ENCODE data around the gene SFRP2. TPM values are rescaled to one million over a fixed set of nuclear protein-coding genes. Genes with fewer than 3 reads are reported as not detected.

SFRP2 gene
- total and polyA plus RNA-seq, 4 donors, result 0.08 to 0.09 TPM; not detected in 2

DNA sequence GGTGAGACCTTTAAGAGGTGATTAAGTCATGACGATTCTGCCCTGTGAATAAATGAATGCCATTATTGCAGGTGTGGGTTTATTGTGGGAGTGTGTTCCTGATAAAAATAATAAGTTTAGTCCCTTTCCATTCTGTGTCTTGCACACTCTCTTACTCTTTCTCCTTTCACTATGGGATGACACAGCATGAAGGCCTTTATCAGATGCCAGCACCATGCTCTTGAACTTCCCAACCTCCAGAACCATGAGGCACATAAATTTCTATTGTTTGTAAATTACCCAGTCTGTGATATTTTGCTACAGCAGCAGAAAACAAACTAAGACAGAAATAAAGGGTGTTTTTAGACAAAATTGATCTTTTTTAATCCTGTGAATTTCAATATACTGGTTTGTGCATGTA lies 10.5 kb downstream of the SFRP2 start:
- TF ChIP-seq, protein P1, sequence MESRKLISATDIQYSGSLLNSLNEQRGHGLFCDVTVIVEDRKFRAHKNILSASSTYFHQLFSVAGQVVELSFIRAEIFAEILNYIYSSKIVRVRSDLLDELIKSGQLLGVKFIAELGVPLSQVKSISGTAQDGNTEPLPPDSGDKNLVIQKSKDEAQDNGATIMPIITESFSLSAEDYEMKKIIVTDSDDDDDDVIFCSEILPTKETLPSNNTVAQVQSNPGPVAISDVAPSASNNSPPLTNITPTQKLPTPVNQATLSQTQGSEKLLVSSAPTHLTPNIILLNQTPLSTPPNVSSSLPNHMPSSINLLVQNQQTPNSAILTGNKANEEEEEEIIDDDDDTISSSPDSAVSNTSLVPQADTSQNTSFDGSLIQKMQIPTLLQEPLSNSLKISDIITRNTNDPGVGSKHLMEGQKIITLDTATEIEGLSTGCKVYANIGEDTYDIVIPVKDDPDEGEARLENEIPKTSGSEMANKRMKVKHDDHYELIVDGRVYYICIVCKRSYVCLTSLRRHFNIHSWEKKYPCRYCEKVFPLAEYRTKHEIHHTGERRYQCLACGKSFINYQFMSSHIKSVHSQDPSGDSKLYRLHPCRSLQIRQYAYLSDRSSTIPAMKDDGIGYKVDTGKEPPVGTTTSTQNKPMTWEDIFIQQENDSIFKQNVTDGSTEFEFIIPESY (IDR thresholded peaks at IDR 0.05), result no peak
- TF ChIP-seq JUND (IDR thresholded peaks at IDR 0.05) (no peak), FOXA2 (IDR thresholded peaks at IDR 0.05) (no peak), RXRA (IDR thresholded peaks at IDR 0.05) (no peak), GABPA (IDR thresholded peaks at IDR 0.05 in 1 of 2, conservative IDR thresholded peaks at IDR 0.05 in 1 of 2) (no peak), FOXA1 (IDR thresholded peaks at IDR 0.05) (no peak), HNF4A (conservative IDR thresholded peaks at IDR 0.05) (no peak), RAD21 (IDR thresholded peaks at IDR 0.05) (no peak), HNF4G (IDR thresholded peaks at IDR 0.05) (no peak)
- TF ChIP-seq, protein P2, sequence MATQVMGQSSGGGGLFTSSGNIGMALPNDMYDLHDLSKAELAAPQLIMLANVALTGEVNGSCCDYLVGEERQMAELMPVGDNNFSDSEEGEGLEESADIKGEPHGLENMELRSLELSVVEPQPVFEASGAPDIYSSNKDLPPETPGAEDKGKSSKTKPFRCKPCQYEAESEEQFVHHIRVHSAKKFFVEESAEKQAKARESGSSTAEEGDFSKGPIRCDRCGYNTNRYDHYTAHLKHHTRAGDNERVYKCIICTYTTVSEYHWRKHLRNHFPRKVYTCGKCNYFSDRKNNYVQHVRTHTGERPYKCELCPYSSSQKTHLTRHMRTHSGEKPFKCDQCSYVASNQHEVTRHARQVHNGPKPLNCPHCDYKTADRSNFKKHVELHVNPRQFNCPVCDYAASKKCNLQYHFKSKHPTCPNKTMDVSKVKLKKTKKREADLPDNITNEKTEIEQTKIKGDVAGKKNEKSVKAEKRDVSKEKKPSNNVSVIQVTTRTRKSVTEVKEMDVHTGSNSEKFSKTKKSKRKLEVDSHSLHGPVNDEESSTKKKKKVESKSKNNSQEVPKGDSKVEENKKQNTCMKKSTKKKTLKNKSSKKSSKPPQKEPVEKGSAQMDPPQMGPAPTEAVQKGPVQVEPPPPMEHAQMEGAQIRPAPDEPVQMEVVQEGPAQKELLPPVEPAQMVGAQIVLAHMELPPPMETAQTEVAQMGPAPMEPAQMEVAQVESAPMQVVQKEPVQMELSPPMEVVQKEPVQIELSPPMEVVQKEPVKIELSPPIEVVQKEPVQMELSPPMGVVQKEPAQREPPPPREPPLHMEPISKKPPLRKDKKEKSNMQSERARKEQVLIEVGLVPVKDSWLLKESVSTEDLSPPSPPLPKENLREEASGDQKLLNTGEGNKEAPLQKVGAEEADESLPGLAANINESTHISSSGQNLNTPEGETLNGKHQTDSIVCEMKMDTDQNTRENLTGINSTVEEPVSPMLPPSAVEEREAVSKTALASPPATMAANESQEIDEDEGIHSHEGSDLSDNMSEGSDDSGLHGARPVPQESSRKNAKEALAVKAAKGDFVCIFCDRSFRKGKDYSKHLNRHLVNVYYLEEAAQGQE (IDR thresholded peaks at IDR 0.05), result no peak
- TF ChIP-seq, protein P3, sequence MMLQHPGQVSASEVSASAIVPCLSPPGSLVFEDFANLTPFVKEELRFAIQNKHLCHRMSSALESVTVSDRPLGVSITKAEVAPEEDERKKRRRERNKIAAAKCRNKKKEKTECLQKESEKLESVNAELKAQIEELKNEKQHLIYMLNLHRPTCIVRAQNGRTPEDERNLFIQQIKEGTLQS (IDR thresholded peaks at IDR 0.05), result no peak
- TF ChIP-seq, protein P4, sequence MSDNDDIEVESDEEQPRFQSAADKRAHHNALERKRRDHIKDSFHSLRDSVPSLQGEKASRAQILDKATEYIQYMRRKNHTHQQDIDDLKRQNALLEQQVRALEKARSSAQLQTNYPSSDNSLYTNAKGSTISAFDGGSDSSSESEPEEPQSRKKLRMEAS (IDR thresholded peaks at IDR 0.05), result no peak
- Histone ChIP-seq H3K9ac (ENCODE audit: low read depth in 1 of 2, low read length in 2 of 2) (no peak overlapping the region), H3K4me1 (ENCODE audit: control insufficient read depth in 4 of 4, insufficient read depth in 4 of 4, low read length in 3 of 4) (no peaks in the 10 kb centered on the region), H3K36me3 (ENCODE audit: control insufficient read depth in 4 of 4, insufficient read depth in 3 of 4, low read depth in 1 of 4, low read length in 3 of 4) (no peaks in the 10 kb centered on the region), H3K27me3 (ENCODE audit: control insufficient read depth in 4 of 4, insufficient read depth in 4 of 4, low read length in 3 of 4) (peaks cover 0 to 18% (median 0%) of the 10 kb centered on the region in 4 donors), H3K9me3 (ENCODE audit: control insufficient read depth in 4 of 4, low read length in 3 of 4) (peaks cover 0 to 6% (median 1%) of the 10 kb centered on the region in 4 donors), H3K4me3 (ENCODE audit: low read depth in 1 of 3, low read length in 3 of 3) (no peak overlapping the region), H3K27ac (ENCODE audit: low read depth in 1 of 2, low read length in 2 of 2) (no peak overlapping the region)
- no peak for DNase-seq (ENCODE audit: low spot score)
- 79% methylated on average over 1 of the region's 1 CpG for WGBS

- H3K4me3 ChIP-seq (ENCODE audit: low read depth in 1 of 3, low read length in 3 of 3), result no peak overlapping the region
- no peak overlapping the region for H3K9ac ChIP-seq (ENCODE audit: low read depth in 1 of 2, low read length in 2 of 2)
- peaks cover 0 to 6% (median 1%) of the 10 kb centered on the region in 4 donors for H3K9me3 ChIP-seq (ENCODE audit: control insufficient read depth in 4 of 4, low read length in 3 of 4)
- peaks cover 0 to 13% (median 0%) of the 10 kb centered on the region in 4 donors for H3K27me3 ChIP-seq (ENCODE audit: control insufficient read depth in 4 of 4, insufficient read depth in 4 of 4, low read length in 3 of 4)
- DNase-seq (ENCODE audit: low spot score), result no peak
- H3K4me1 ChIP-seq (ENCODE audit: control insufficient read depth in 4 of 4, insufficient read depth in 4 of 4, low read length in 3 of 4), result no peaks in the 10 kb centered on the region
- H3K36me3 ChIP-seq (ENCODE audit: control insufficient read depth in 4 of 4, insufficient read depth in 3 of 4, low read depth in 1 of 4, low read length in 3 of 4), result no peaks in the 10 kb centered on the region
- H3K27ac ChIP-seq (ENCODE audit: low read depth in 1 of 2, low read length in 2 of 2), result no peak overlapping the region
- TF ChIP-seq HNF4G (IDR thresholded peaks at IDR 0.05) (no peak), TAF1 (conservative IDR thresholded peaks at IDR 0.05) (no peak), NR2F2 (IDR thresholded peaks at IDR 0.05) (no peak), YY1 (IDR thresholded peaks at IDR 0.05) (no peak), FOXA1 (IDR thresholded peaks at IDR 0.05) (no peak), RXRA (IDR thresholded peaks at IDR 0.05) (no peak), FOXA2 (IDR thresholded peaks at IDR 0.05) (no peak), HNF4A (conservative IDR thresholded peaks at IDR 0.05) (no peak)
- TF ChIP-seq, protein P5, sequence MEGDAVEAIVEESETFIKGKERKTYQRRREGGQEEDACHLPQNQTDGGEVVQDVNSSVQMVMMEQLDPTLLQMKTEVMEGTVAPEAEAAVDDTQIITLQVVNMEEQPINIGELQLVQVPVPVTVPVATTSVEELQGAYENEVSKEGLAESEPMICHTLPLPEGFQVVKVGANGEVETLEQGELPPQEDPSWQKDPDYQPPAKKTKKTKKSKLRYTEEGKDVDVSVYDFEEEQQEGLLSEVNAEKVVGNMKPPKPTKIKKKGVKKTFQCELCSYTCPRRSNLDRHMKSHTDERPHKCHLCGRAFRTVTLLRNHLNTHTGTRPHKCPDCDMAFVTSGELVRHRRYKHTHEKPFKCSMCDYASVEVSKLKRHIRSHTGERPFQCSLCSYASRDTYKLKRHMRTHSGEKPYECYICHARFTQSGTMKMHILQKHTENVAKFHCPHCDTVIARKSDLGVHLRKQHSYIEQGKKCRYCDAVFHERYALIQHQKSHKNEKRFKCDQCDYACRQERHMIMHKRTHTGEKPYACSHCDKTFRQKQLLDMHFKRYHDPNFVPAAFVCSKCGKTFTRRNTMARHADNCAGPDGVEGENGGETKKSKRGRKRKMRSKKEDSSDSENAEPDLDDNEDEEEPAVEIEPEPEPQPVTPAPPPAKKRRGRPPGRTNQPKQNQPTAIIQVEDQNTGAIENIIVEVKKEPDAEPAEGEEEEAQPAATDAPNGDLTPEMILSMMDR (IDR thresholded peaks at IDR 0.05; ENCODE audit: low read depth, low read length, missing input control), result no peak
- TF ChIP-seq, protein P4 (IDR thresholded peaks at IDR 0.05), result no peak
- TF ChIP-seq, protein P1 (IDR thresholded peaks at IDR 0.05), result no peak
- TF ChIP-seq, protein P3 (IDR thresholded peaks at IDR 0.05), result no peak
- TF ChIP-seq, protein P2 (IDR thresholded peaks at IDR 0.05), result no peak
Observed at GRCh38 chr4:153777421-153777820, 11.5 kb downstream of the SFRP2 start.
